ENCODE results near the gene IRX4.
"Not testable (repeated sequence)": the region's sequence is repeated elsewhere in the genome, so short reads cannot be mapped to it uniquely, and the experiment has no call there.

IRX4 gene

GRCh38 chr5:1870435-1871272 is 12.1 kb downstream of the IRX4 start:
- H3K27me3 Mint-ChIP-seq = peaks cover 41% of the 10 kb centered on the region
- DNase-seq; H3K27ac Mint-ChIP-seq; H3K9me3 Mint-ChIP-seq; H3K4me1 Mint-ChIP-seq (ENCODE audit: low read depth); H3K4me3 Mint-ChIP-seq; H3K36me3 Mint-ChIP-seq (ENCODE audit: low read depth): not testable (repeated sequence)

DNA sequence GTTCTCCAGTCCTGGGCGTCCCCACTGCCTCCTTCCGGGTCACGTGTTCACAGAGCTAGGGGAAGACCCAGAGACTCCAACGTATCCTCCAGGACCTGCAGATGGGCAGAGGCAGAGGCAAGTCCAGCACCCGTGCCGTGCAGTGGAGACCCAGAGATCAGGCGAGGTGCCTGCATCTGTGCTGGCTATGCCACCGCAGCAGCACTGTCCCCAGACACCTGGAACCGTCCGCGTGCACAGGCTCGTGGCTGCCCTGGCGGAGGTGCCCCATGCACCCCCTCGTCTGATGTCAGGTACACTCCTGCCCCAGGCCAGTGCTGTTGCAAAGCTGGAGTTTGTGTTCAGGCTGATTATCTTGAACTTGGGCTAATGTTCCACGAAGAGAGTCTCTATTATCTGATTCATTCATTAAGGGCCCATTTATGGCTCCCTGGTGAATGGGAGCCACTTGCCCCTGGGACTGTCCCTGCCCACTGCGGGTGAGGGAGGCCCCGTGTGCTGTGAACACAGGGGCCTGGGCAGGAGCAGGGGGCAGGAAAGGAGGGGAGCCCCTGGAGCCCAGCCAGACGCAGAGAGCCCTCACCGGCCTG is 13.7 kb downstream of the IRX4 start:
- Mint-ChIP-seq H3K4me1 (ENCODE audit: low read depth) (no peaks in the 10 kb centered on the region), H3K27me3 (peaks cover 42% of the 10 kb centered on the region), H3K9me3 (no peaks in the 10 kb centered on the region), H3K27ac (no peak overlapping the region), H3K36me3 (ENCODE audit: low read depth) (no peaks in the 10 kb centered on the region), H3K4me3 (no peak overlapping the region)
- no peak for DNase-seq

DNA sequence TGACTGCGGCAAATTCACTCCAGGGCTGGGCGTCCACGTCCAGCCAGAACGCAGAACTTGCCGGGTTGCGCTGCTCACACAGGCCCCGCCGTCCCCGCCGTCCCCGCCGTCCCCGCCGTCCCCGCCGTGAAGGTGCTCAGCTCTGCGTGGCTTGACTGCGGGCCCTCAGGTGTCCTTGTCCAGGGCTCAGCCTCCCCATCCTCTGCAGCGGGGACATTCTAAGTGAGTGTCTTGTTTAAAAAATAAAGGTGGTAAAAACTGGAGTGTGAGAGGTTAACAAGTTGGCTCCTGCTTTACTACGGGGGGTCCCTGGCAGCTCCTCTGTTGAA is 14.9 kb downstream of the IRX4 start:
- no peaks in the 10 kb centered on the region for H3K36me3 Mint-ChIP-seq (ENCODE audit: low read depth)
- no peak overlapping the region for H3K4me3 Mint-ChIP-seq
- no peaks in the 10 kb centered on the region for H3K9me3 Mint-ChIP-seq
- no peak for DNase-seq
- no peaks in the 10 kb centered on the region for H3K4me1 Mint-ChIP-seq (ENCODE audit: low read depth)
- no peak overlapping the region for H3K27ac Mint-ChIP-seq
- H3K27me3 Mint-ChIP-seq = peaks cover 36% of the 10 kb centered on the region

GRCh38 chr5:1867114-1867814 is 15.5 kb downstream of the IRX4 start:
- H3K27me3 Mint-ChIP-seq = peaks cover 34% of the 10 kb centered on the region
- H3K4me1 Mint-ChIP-seq (ENCODE audit: low read depth) = no peaks in the 10 kb centered on the region
- H3K4me3 Mint-ChIP-seq = no peak overlapping the region
- DNase-seq = no peak
- no peak overlapping the region for H3K27ac Mint-ChIP-seq
- no peaks in the 10 kb centered on the region for H3K36me3 Mint-ChIP-seq (ENCODE audit: low read depth)
- H3K9me3 Mint-ChIP-seq = no peaks in the 10 kb centered on the region

- Mint-ChIP-seq H3K4me3 (no peak overlapping the region), H3K36me3 (ENCODE audit: low read depth) (no peaks in the 10 kb centered on the region), H3K9me3 (no peaks in the 10 kb centered on the region), H3K4me1 (ENCODE audit: low read depth) (no peaks in the 10 kb centered on the region), H3K27me3 (peaks cover 34% of the 10 kb centered on the region), H3K27ac (no peak overlapping the region)
- no peak for DNase-seq
Observed at GRCh38 chr5:1865948-1866347, 16.8 kb downstream of the IRX4 start.

DNA sequence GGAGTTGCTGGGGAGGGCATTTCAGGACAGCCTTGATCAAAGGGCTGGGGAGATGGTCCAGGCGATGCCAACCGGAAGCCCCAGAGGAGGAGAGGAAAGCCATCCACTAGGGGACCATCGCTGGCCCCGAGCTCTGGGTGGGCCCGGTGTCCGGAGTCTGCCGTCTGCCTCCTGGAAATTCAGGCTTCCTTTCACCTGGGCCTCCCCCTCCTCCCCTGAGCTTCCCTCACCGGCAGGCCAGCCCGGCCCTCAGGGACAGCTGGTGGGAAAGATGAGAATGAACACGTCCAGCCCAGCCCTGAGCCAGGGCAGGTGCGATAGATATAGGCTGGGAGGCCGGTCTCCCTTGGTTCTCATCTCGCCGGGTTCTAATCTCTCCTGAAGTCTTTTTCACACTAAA is 17.2 kb downstream of the IRX4 start:
- H3K4me3 Mint-ChIP-seq = no peak overlapping the region
- no peak for DNase-seq
- no peak overlapping the region for H3K27ac Mint-ChIP-seq
- no peaks in the 10 kb centered on the region for H3K36me3 Mint-ChIP-seq (ENCODE audit: low read depth)
- H3K27me3 Mint-ChIP-seq = peaks cover 36% of the 10 kb centered on the region
- no peaks in the 10 kb centered on the region for H3K4me1 Mint-ChIP-seq (ENCODE audit: low read depth)
- no peaks in the 10 kb centered on the region for H3K9me3 Mint-ChIP-seq

DNA sequence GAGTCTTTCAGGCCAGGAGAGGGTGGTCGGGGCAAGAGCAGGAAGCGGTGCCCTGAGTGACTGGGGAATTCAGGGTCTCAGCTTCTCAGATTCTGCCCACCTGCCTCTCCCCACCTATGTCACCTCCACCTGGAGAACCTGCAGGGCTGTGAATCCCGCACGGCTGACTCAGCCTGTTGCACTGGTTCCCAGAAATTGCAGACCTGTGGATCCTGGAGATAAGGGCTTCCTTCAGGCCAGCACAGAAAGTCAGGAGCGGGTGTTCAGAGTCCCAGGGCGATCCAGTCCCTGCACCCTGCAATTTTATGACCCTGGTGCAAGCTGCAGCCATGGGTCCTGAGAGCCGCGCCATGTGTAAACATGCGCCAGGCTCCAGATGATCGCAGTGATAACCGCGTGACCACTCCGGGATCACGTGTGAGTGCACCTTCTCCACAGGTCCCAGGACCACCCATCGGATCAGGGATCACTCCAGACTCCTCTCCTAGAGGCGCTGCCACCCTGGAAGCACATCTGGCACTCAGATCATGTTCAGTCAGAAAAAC is 17.8 kb downstream of the IRX4 start:
- Mint-ChIP-seq H3K27me3 (peaks cover 36% of the 10 kb centered on the region), H3K27ac (no peak overlapping the region), H3K4me3 (no peak overlapping the region), H3K36me3 (ENCODE audit: low read depth) (no peaks in the 10 kb centered on the region), H3K4me1 (ENCODE audit: low read depth) (no peaks in the 10 kb centered on the region), H3K9me3 (no peaks in the 10 kb centered on the region)
- DNase-seq = no peak

- no peaks in the 10 kb centered on the region for H3K36me3 Mint-ChIP-seq (ENCODE audit: low read depth)
- no peak overlapping the region for H3K4me3 Mint-ChIP-seq
- no peaks in the 10 kb centered on the region for H3K4me1 Mint-ChIP-seq (ENCODE audit: low read depth)
- peaks cover 43% of the 10 kb centered on the region for H3K27me3 Mint-ChIP-seq
- H3K27ac Mint-ChIP-seq = no peak overlapping the region
- H3K9me3 Mint-ChIP-seq = no peaks in the 10 kb centered on the region
- DNase-seq = no peak
Observed at GRCh38 chr5:1860949-1861348, 21.8 kb downstream of the IRX4 start.

DNA sequence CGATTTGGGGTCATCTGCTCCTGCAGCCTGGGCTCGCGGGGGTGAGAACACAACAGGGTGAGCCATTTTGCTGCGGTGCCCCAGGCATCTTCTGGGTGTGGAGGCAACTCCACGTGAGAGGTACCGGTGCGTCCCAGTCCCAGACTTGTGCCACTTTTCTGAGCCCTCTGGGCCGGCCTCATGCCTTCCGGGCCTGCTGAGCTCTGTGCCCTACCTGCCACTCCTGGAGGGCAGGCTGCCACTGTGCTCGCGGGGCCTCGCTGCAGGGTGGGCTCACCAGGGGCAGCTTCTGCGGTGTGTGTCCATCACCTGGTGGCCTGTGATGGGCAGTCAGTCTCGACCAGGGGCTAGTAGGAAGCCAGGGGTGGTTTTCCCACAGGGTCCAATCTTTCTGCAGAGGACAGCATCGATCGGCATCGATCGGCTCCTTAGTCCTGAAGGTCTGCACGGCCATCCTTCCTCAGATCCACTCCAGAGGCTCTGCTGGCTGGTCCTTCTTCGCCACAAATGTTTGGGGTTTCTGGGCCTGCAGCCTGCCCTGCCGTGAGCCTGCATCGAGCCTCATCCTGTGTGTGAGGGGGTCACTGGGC is 22.6 kb downstream of the IRX4 start:
- Mint-ChIP-seq H3K4me3 (no peak overlapping the region), H3K27me3 (peaks cover 44% of the 10 kb centered on the region), H3K9me3 (no peaks in the 10 kb centered on the region), H3K27ac (no peak overlapping the region), H3K4me1 (ENCODE audit: low read depth) (no peaks in the 10 kb centered on the region), H3K36me3 (ENCODE audit: low read depth) (no peaks in the 10 kb centered on the region)
- no peak for DNase-seq

GRCh38 chr5:1859099-1859498 is 23.6 kb downstream of the IRX4 start:
- Mint-ChIP-seq H3K36me3 (ENCODE audit: low read depth) (no peaks in the 10 kb centered on the region), H3K27ac (no peak overlapping the region), H3K27me3 (peaks cover 45% of the 10 kb centered on the region), H3K9me3 (no peaks in the 10 kb centered on the region), H3K4me1 (ENCODE audit: low read depth) (no peaks in the 10 kb centered on the region), H3K4me3 (no peak overlapping the region)
- no peak for DNase-seq

DNA sequence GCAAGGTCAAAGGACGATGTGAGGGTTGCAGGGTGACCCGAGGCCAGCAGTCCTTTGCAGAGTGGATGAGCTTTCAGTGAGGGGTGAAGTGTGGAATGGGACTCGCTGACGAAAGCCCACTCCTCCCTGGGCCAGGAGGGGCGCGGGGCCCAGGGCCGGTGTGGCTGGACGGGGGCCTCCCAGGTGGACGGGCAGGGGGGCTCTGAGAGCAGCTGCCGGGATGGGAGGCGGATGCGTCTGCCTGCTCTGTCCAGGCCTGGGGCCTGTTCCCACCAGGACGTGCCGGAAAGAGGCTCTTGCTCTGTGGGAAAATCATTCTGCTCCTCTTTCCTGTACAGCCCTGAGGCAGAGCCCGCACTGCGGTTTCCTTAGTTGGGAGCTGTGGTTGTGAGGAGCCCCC is 24.3 kb downstream of the IRX4 start:
- H3K9me3 Mint-ChIP-seq = no peaks in the 10 kb centered on the region
- H3K27ac Mint-ChIP-seq = no peak overlapping the region
- no peak overlapping the region for H3K4me3 Mint-ChIP-seq
- H3K27me3 Mint-ChIP-seq = peaks cover 49% of the 10 kb centered on the region
- no peaks in the 10 kb centered on the region for H3K4me1 Mint-ChIP-seq (ENCODE audit: low read depth)
- no peaks in the 10 kb centered on the region for H3K36me3 Mint-ChIP-seq (ENCODE audit: low read depth)
- DNase-seq = no peak

DNA sequence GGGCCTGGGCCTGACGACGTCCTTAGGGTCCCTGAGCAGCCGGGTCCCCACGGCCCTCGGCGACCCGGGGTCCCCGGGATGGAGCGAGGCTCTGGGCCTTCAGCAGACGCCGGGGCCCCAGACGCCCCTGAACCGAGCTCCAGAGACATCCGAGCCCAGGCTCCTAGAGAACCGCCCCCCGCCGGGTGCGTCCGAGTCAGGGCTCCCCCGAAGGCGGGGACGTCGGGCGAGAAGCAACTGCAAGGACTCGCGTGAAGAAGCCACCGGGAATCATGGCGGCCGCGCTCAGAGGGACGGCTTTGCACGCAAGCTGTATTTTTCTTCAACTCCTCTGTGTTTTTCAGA is 25.5 kb downstream of the IRX4 start:
- no peak for DNase-seq

GRCh38 chr5:1856596-1857255 is 26.0 kb downstream of the IRX4 start:
- Mint-ChIP-seq H3K36me3 (ENCODE audit: low read depth) (no peaks in the 10 kb centered on the region), H3K27me3 (peaks cover 55% of the 10 kb centered on the region), H3K9me3 (no peaks in the 10 kb centered on the region), H3K4me1 (ENCODE audit: low read depth) (no peaks in the 10 kb centered on the region), H3K4me3 (no peak overlapping the region), H3K27ac (no peak overlapping the region)
- DNase-seq = no peak

More for the DNA sequence above, 25.5 kb downstream of the IRX4 start:
- Mint-ChIP-seq H3K4me1 (ENCODE audit: low read depth) (no peaks in the 10 kb centered on the region), H3K9me3 (no peaks in the 10 kb centered on the region), H3K27me3 (peaks cover 52% of the 10 kb centered on the region), H3K36me3 (ENCODE audit: low read depth) (no peaks in the 10 kb centered on the region), H3K4me3 (no peak overlapping the region), H3K27ac (no peak overlapping the region)

DNA sequence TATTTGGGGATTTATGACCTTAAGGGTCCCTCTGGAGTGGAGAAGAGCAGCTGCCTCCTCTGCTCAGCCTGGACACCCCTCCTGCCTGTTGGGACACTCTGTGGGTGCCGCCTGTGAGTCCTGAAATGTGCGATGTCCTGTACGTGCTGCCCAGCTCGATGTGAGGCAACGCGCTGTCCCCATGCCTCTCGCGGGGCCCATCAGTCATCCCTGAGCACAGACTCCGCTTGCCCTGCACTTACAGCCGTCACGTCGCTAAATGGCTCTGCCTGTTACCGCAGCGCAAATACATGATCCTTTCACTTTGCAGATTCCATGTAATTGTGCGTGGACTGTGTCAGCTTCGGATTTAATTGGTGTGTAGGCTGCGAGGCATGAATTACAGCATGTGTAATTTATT is 27.1 kb downstream of the IRX4 start:
- Mint-ChIP-seq H3K27ac (no peak overlapping the region), H3K27me3 (peaks cover 62% of the 10 kb centered on the region), H3K36me3 (ENCODE audit: low read depth) (no peaks in the 10 kb centered on the region), H3K9me3 (no peaks in the 10 kb centered on the region), H3K4me3 (no peak overlapping the region), H3K4me1 (ENCODE audit: low read depth) (no peaks in the 10 kb centered on the region)
- no peak for DNase-seq
